ENCODE data around the gene TTC21B.

Gene TTC21B

GRCh38 chr2:165876269-165876668 lies 77.3 kb downstream of the TTC21B start:
- no peak for ATAC-seq (ENCODE audit: insufficient read depth, low read depth)
- no peaks in the 10 kb centered on the region for H3K79me2 ChIP-seq (ENCODE audit: insufficient read depth, low read length)
- H3K9ac ChIP-seq (ENCODE audit: low read depth, low read length), result no peak overlapping the region
- no peak overlapping the region for H3K27ac ChIP-seq (ENCODE audit: low read length)
- no peak for TF ChIP-seq EZH2 (IDR thresholded peaks at IDR 0.05; ENCODE audit: borderline replicate concordance, low read depth, low read length, severe bottlenecking)
- TF ChIP-seq, protein P1, sequence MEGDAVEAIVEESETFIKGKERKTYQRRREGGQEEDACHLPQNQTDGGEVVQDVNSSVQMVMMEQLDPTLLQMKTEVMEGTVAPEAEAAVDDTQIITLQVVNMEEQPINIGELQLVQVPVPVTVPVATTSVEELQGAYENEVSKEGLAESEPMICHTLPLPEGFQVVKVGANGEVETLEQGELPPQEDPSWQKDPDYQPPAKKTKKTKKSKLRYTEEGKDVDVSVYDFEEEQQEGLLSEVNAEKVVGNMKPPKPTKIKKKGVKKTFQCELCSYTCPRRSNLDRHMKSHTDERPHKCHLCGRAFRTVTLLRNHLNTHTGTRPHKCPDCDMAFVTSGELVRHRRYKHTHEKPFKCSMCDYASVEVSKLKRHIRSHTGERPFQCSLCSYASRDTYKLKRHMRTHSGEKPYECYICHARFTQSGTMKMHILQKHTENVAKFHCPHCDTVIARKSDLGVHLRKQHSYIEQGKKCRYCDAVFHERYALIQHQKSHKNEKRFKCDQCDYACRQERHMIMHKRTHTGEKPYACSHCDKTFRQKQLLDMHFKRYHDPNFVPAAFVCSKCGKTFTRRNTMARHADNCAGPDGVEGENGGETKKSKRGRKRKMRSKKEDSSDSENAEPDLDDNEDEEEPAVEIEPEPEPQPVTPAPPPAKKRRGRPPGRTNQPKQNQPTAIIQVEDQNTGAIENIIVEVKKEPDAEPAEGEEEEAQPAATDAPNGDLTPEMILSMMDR (IDR thresholded peaks at IDR 0.05; ENCODE audit: borderline replicate concordance, extremely low read depth, low read length, poor library complexity, severe bottlenecking), result no peak
- H3K4me1 ChIP-seq (ENCODE audit: insufficient read depth, low read length), result peaks cover 4% of the 10 kb centered on the region; the same call in 1 of the 2 replicates
- no peaks in the 10 kb centered on the region for H3K27me3 ChIP-seq (ENCODE audit: insufficient read depth, low read length, poor library complexity)
- no peak overlapping the region for H2AFZ ChIP-seq (ENCODE audit: low read depth, low read length)
- H3K4me3 ChIP-seq (ENCODE audit: low read depth in 1 of 2, low read length in 2 of 2), result no peak overlapping the region
- peaks cover 47% of the 10 kb centered on the region for H3K36me3 ChIP-seq (ENCODE audit: insufficient read depth, low read length)
- H3K4me2 ChIP-seq (ENCODE audit: insufficient read depth, low read length), result no peak overlapping the region
- no peaks in the 10 kb centered on the region for H3K9me3 ChIP-seq (ENCODE audit: insufficient read depth, low read length, severe bottlenecking)
- no peak for DNase-seq
- no peaks in the 10 kb centered on the region for H4K20me1 ChIP-seq (ENCODE audit: insufficient read depth, low read length)

DNA sequence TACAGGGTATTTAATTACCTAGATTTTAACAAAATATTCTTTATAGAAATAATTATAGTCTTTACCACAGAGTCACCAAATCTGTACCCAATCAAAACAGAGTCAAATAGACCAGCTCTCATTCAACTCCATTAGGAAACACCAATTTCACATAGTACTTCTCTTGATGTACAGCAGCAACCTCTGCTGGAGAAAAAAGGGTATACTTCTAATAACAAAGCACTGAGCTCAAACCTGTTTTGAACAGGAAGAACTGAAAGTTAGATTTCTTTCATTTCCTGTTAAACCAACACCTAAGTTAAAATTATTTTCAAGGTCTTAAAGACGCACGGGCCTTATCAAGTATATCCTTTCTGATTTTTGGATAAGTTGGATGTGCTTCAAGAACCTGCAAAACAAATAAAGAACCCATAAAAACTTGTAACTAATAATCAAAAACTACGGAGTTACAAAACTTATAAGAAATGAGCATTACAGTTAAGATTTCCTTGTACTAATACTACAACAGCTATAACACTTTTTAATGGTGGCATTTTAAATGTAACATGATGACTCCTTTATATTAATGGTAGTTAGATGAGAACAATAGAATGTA lies 79.0 kb downstream of the TTC21B start:
- Histone ChIP-seq H3K9me3 (ENCODE audit: insufficient read depth, low read length, severe bottlenecking) (no peaks in the 10 kb centered on the region), H3K27ac (ENCODE audit: low read length) (peak overlapping the region; percentile 52; the same call in 1 of the 2 replicates), H3K27me3 (ENCODE audit: insufficient read depth, low read length, poor library complexity) (no peaks in the 10 kb centered on the region), H2AFZ (ENCODE audit: low read depth, low read length) (peak overlapping the region; percentile 52; the same call in 1 of the 2 replicates), H3K4me2 (ENCODE audit: insufficient read depth, low read length) (no peak overlapping the region), H3K79me2 (ENCODE audit: insufficient read depth, low read length) (no peaks in the 10 kb centered on the region), H3K4me1 (ENCODE audit: insufficient read depth, low read length) (peaks cover 4% of the 10 kb centered on the region; the same call in 1 of the 2 replicates), H3K4me3 (ENCODE audit: low read depth in 1 of 2, low read length in 2 of 2) (no peak overlapping the region), H3K36me3 (ENCODE audit: insufficient read depth, low read length) (peaks cover 31% of the 10 kb centered on the region), H3K9ac (ENCODE audit: low read depth, low read length) (no peak overlapping the region), H4K20me1 (ENCODE audit: insufficient read depth, low read length) (no peaks in the 10 kb centered on the region)
- no peak for TF ChIP-seq EZH2 (IDR thresholded peaks at IDR 0.05; ENCODE audit: borderline replicate concordance, low read depth, low read length, severe bottlenecking)
- TF ChIP-seq, protein P1 (IDR thresholded peaks at IDR 0.05; ENCODE audit: borderline replicate concordance, extremely low read depth, low read length, poor library complexity, severe bottlenecking), result peak; percentile 74
- DNase-seq (peak; percentile 8), ATAC-seq (ENCODE audit: insufficient read depth, low read depth) (peak; percentile 96)

- H3K9ac ChIP-seq (ENCODE audit: low read depth, low read length), result no peak overlapping the region
- H3K4me1 ChIP-seq (ENCODE audit: insufficient read depth, low read length), result peaks cover 4% of the 10 kb centered on the region; the same call in 1 of the 2 replicates
- DNase-seq (no peak), ATAC-seq (ENCODE audit: insufficient read depth, low read depth) (no peak)
- no peak overlapping the region for H3K4me2 ChIP-seq (ENCODE audit: insufficient read depth, low read length)
- no peak overlapping the region for H3K27ac ChIP-seq (ENCODE audit: low read length)
- H3K27me3 ChIP-seq (ENCODE audit: insufficient read depth, low read length, poor library complexity), result no peaks in the 10 kb centered on the region
- TF ChIP-seq, protein P1 (IDR thresholded peaks at IDR 0.05; ENCODE audit: borderline replicate concordance, extremely low read depth, low read length, poor library complexity, severe bottlenecking), result no peak
- no peak for TF ChIP-seq EZH2 (IDR thresholded peaks at IDR 0.05; ENCODE audit: borderline replicate concordance, low read depth, low read length, severe bottlenecking)
- no peaks in the 10 kb centered on the region for H3K79me2 ChIP-seq (ENCODE audit: insufficient read depth, low read length)
- no peak overlapping the region for H3K4me3 ChIP-seq (ENCODE audit: low read depth in 1 of 2, low read length in 2 of 2)
- no peak overlapping the region for H2AFZ ChIP-seq (ENCODE audit: low read depth, low read length)
- no peaks in the 10 kb centered on the region for H3K9me3 ChIP-seq (ENCODE audit: insufficient read depth, low read length, severe bottlenecking)
- peaks cover 15% of the 10 kb centered on the region for H3K36me3 ChIP-seq (ENCODE audit: insufficient read depth, low read length)
- no peaks in the 10 kb centered on the region for H4K20me1 ChIP-seq (ENCODE audit: insufficient read depth, low read length)
These were observed 81.3 kb downstream of the TTC21B start for GRCh38 chr2:165872101-165872791.
